GM21528 (cell line): ENCODE results near the gene NAIF1.
"Not testable (repeated sequence)": the region's sequence is repeated elsewhere in the genome, so short reads cannot be mapped to it uniquely, and the experiment has no call there.

Source experiments
- ATAC-seq: cut with Tn5 transposase; IDR thresholded peaks from one replicate; pipeline ENCODE4 v1.9.1; 2021; ENCODE audit warnings: mild to moderate bottlenecking, moderate library complexity; ENCODE audit not compliant: unreplicated experiment, low FRiP score

NAIF1 gene

DNA sequence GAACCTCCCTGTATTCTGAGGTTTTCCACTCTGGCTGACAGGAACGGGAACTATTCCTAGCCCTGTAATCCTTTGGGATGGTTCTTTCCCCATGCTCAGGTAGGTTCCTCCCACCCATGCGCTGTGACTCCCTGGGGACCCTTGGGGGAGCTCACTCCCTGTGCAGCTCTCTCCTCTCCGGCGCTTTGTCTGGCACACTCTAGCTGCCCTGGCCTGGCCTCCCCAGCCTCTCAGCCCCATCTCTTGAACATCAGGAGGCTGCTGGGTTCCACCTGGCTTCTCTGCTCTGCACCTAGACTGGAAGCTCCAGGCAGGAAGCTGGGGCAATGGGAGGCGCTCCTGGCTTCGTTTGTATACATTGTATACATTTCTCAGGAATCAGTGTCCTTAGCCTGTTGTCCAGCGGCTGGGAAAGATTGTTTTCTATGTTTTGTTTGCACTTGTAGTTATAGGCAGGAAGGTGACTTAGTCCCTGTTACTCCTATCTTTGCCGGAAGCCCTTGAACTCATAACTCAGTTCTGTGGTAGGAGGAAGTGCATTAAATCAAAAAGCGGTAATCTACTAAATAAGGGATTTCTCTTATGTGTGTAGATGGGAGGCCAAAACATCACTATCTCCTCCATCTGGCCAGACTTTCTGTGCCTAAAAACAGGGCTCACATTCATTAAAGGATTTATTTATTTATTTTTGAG, 21.3 kb upstream of the NAIF1 start:
- ATAC-seq: no peak

DNA sequence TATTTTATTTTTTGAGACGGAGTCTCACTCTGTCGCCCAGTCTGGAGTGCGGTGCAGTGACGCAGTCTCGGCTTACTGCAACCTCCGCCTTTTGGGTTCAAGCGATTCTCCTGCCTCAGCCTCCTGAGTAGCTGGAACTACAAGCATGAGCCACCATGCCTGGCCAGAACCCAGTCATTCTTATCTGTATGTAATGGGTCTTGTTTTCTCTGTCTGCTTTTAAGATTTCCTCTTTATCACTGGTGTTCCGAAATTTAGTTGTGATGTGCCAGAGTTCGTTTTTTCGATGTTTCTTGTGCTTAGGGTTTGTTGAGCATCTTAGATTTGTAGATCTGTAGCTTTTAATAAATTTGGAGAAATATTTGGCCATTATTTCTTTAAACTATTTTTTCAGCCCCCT, 20.1 kb upstream of the NAIF1 start:
- no peak for ATAC-seq

DNA sequence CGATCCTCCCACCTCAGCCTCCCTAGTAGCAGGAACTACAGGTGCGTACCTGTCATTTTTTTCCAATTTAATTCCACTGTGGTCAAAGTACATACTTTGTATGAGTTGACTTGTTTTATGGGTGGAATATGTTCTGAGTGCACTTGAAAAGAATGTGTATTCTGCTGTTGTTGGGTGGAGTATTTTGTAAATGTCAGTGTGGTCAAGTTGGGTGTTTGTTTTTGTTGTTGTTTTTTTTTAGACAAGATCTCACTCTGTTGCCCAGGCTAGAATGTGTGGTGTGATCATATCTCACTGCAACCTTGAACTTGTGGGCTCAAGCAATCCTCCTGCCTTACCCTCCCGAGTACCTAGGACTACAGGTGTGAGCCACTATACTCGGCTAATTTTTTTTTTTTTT, 18.8 kb upstream of the NAIF1 start:
- ATAC-seq: no peak

DNA sequence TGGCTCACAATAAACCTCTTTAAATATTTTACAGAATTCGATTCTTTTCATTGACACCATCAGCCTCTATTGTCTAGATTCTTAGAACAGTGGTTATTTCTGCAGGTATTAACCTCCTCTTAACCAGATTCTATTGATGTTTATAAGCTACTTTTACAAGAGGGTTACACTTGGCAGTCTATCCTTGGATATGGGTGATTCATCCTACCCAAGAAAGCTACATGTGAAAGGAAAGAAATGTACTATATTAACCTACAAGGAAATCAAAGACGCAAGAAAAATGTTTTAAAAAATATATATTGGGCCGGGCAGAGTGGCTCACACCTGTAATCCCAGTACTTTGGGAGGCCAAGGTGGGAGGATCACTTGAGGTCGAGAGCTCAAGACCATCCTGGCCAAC, 17.6 kb upstream of the NAIF1 start:
- no peak for ATAC-seq

DNA sequence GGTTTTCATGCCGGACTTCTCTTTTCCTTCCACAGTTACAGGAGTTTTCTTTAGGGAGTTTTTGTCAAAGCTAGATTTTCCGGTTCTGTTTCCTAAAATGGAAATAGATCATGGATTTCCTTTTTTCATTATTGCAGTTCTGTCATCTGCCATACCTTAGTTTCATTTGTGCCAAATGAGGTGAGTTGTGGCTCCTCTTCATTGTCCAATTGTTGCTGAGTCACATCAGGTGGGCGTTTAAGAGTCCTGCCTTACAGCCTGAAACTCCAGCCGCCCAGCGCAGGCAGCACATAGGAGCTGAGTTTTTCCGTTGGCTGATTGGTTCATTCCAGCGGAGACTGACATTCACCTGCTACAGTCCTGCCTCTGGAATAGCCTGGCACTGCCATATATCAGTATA, 15.0 kb upstream of the NAIF1 start:
- no peak for ATAC-seq

DNA sequence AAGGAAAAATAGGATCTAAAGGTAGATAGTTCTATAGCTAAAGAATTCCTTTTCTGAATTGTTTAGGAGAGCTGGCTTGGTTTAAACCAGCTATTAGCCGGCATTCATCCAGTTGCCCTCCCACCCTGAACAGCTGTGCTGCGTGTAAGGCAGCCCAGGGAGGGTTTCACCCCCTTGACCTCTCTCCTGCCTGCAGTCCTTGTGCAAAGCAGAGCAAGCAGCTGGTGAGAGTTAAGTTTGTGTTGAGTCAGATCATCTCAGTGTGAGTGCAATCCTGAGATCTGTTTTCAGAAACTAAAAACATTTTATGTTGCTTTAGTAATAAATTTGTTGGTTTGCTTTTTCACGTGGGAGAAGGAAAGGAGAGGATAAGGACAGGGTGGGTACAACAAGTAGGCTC, 13.9 kb upstream of the NAIF1 start:
- ATAC-seq: no peak

DNA sequence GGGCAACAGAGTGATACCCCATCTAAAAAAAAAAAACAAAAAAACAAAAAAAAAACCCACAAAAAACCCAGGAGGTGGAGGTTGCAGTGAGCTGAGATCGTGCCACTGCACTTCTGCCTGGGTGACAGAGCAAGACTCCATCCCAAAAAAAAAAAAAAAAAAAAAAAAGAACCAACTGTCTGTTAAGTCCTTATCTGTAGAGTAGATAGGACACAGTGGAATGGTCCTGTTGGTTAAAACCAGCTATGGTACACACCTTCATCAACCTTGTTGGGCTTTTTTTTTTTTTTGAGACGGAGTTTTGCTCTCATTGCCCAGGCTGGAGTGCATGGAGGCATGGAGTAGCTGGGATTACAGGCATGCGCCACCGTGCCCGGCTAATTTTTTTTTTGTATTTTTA, 13.1 kb upstream of the NAIF1 start:
- no peak for ATAC-seq

DNA sequence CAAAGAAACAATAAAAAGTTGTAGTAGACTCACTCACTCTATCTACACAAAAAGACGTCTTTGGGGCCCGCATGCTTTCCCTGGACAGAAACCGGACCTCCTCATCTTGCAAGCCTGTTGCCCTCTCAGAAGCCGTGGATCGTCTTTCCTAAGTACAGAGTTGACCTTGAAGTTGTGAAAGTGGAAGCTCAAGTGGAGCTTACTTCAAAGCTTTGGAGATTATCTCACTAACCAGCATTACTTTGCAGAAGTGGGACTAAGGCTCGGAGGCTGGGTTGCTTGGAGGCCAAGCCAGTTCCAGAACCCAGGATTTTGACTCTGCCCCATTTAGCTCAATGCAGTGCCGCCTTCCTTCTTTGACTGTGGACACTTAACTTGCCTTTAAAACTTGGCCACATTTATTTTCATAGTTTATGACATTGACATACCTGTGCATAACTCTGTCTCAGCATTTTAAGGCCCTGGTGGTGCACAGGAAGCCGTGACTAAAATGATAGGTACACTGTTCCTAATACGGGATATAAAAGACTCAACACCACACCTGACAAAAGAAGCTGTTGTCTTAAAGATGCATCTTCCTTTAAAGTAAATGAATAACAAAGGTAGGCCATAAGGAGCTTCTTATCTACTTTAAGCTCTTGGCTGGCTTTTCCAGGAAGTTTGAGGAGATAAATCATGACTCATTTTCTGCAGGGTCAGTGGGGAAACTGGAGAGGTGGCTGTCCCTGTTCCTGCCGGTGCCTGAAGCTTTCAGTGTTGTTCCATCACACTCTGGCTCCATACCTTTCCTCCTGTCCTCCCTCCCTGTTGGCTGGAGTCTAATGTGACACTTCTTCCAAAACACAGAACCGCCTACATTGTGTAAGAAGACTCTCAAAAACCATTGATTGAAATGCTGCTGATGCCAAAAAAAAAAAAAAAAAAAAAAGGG, 11.6 kb upstream of the NAIF1 start:
- no peak for ATAC-seq

DNA sequence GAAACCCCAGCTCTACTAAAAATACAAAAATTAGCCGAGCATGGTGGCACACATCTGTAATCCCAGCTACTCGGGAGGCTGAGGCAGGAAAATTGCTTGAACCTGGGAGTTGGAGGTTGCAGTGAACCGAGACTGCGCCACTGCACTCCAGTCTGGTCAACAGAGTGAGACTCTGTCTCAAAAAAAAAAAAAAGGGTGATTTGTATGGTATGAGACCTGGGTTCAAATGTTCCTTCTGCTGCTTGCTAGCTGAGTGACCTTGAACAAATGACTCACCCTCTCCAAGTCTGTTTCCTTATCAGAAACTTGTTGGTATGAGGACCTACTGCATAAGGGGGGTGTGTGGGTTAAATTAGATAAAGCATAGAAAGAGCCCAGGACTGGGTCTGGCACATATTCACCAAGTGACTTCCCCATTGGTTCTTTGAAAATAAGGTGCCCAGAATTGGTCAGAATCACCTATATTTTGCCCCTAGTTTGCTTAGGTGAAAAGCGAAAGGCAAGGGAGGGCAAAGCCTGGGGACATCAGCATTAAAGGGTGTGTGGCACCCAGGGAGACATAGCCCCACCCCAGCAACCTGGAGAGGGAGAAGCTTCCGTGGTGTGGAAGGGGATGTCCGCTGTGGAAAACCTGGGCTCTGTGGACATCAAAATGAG, 10.9 kb upstream of the NAIF1 start:
- no peak for ATAC-seq

DNA sequence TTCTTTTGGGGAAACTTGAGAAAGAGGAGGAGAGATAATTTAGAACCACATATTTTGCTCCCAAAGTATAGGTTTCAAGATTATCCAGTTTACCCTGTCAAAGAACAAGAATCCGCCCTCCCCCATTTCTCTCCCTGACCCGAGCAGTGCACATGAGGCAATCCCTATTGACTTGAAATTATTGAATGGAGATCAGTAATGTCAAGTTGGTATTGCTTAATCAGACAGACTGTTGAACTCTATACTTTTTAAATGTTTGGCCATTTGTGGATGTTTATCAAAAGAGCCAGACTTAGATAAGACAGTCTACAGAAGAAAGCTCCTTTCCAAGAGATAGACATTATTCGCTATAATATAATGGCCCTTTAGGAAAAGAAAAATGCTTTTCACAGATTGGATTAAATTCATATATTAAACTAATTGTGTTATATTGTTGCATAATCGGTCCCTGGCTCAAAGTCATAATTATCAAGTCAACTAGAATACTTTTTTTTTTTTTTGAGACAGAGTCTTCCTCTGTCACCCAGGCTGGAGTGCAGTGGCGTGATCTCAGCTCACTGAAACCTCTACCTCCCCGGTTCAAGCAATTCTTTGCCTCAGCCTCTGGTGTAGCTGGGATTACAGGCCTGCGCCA, 6.2 kb upstream of the NAIF1 start:
- no peak for ATAC-seq

DNA sequence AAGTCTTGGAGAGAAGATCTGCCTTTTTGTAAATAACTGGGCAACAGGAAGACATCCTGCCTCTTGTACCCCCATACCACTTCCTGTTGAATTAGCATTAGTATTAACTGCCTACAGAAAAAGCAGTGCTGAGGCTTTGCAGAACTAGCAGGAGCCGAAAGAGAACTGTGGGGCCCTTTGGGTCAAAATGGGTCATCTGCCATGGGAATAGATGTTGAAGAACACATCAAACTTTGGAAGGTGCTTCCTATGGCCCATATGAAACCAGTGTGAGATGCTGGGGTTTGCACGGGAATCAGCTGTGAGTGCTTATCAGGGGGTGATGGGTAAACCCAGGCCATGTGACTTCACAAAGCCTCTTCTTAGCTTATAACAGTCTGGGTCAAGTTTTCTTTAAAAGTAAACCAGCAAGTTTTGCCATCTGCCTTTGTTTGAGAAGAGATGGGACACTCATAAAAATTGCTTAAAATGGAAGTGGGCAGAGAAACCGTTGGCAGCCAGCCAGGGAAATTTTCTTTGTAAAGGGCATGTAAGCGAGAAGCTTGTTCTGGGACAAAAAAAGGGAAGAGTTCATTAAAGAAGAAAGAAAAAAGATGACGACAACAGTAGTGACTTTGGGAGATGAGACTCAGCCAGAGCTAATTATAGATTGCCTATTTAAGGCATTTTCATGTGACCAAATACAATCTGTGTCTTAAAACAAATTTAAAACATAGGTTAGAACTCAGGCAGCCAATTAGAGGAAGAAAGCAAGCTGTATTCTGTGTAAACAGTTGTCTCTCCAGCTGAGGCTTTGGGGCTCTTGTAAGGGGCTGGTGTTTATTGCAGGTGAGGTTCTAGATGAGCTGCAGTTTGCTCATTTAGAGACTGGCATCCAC, 5.3 kb upstream of the NAIF1 start:
- ATAC-seq: no peak

DNA sequence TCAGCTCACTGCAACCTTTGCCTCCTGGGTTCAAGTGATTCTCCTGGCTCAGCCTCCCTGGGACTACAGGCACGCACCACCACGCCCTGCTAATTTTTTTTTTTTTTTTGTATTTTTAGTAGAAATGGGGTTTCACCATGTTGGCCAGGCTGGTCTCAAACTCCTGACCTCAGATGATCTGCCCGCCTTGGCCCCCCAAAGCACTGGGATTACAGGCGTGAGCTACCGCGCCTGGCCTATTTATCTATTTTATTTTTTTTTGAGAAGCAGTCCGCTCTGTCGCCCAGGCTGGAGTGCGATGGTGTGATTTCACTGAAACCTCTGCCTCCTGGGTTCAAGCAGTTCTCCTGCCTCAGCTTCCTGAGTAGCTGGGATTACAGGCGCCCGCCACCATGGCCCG, 4.4 kb upstream of the NAIF1 start:
- ATAC-seq: not testable (repeated sequence)

DNA sequence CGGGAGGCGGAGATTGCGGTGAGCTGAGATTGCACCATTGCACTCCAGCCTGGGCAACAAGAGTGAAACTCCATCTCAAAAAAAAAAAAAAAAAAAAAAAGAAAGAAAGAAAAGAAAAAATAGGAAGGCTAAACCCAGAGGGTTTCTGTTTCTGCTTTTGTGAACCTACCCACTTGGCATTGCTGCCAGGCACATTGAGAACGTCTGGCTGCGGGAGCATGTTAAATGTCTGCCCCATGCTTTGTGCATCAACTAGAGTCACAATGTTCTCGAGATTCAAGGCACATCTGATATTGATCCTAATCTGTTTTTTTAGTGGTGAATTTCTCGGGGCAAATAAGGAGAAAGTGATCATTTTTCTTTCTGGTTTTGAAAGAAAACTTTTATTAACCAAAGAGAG, 3.8 kb upstream of the NAIF1 start:
- ATAC-seq: no peak

DNA sequence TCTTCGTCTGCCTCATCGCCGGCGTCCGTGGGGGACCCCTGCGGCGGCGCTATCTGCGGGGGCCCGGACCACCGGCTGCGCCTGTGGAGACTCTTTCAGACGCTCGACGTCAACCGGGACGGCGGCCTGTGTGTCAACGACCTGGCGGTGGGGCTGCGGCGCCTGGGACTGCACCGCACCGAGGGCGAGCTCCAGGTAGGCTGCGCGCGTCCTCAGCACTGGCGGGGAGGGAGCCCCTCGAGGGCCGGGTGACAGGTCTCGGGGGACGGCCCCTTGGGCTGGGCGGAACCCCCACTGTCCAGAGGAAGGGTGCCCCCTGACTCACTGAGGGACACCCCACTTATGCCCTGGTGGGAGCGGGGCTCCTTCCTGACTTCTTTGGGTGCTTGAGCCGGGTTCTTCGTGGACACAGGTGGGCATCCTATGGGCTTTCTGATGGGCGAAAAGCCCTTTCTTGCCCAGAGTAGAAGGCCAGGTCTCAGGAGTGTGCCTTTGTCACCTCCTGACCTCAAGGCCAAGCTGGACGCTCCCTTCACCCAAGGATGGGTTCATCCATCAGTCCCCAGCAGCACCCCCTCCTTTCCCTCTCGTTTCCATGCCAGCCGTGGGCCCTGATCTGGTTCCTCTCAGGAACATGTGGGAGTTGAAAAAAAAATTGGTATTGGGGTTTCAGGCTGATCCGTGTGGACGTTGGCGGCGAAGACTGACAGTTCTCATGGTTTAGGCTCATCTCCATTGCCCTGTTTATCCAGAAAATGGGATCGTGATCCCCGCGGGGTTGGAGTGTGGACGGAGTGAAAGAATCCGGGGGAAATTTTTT, 1.5 kb upstream of the NAIF1 start:
- peak; percentile 7 for ATAC-seq

DNA sequence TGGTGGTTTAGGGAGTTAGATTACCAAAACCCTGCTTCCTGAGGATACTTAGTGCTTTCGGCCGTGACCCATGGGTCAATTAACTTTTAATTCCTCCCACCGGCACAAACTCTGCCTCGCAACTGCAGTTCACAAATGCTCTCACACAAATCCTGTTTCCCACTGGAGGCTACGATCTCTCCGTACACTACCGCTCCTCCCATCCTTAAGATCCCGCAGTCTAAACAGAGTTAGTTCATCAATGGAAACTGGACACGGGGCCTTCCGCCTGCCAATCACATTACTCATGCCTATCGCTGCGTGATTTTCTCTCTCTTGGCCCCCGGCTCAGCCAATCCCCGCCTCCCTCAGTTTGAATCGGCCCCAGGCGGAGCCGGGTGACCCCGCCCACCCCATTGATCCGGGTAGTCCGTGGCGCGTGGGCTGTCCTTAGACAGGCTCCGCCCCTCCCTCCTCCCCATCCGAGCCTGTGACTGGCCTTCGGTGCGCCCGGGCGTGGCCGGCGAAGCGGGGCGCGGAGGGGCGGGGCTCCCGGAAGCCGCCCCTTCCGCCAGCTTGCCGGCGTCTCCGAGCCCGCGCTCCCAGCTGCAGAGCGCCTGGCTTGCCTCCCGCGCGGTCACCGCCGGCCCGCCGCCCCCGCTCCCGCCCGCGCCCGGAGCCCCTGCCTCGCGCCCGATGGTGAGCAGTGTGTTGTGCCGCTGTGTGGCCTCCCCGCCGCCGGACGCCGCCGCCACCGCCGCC, 695 bp upstream of the NAIF1 start, which contains the start of gene SLC25A25:
Gene SLC25A25 (plus strand): TSS at position 588 of the 741 bp plus-strand sequence. CDS start 88 bp downstream, at position 676.
- peak; percentile 66 for ATAC-seq

DNA sequence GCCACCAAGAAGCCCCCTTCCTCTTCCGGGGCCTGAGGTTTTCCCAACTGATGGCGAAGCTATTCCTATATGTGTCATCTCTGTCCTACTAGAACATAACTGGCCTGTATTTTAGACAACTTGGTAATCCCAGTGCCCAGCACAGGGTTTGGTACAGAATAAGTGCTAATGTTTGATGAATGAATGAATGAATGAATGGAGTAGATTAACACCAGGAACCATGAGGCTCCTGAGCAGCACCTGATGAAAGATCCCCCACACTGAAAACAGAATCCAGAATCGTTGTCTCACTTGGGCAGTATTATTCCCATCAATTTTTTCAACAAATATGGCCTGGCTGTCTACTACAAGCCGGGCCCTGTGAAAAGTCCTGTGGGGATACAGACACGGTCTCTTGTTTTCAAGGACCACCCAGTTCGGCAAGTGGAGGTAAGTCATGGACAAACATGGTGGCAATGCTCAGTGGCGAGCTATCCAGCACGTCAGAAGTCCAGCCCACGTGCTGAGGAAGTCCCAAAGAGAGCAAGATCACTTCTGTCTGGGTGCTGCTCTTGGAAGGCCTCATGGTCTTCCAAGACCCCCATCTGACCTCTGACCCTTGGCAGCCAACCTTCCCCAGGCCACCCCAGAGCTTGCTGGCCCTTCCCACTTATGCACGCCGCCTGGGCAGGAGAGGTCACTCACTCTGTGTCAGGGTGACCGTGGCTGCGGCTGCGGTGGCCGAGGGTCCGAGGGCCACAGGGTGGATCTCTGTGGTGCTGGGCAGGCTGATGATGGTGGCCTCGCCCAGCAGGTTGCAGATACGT, 1.0 kb downstream of the NAIF1 start:
- ATAC-seq: no peak
